ENCODE measurements around the gene KLHL9. TPM values are rescaled to one million over a fixed set of nuclear protein-coding genes. Genes with fewer than 3 reads are reported as not detected.

Gene KLHL9
- total and polyA plus RNA-seq, 2 of the 13 experiments (the other 11 are each of a cell fraction or from before 2014, with no cell fraction given): 8.7 to 17.7 TPM

GRCh38 chr9:21320465-21320864 is 14.7 kb downstream of the KLHL9 start:
- no peak for ATAC-seq
- no TSS peak for BruUV-seq (replicated peaks)
- Histone ChIP-seq H3K4me1 (ENCODE audit: insufficient read depth, low read length) (no peaks in the 10 kb centered on the region), H3K4me3 (replicated peaks in 1 of 3; ENCODE audit: insufficient read depth in 1 of 3, low read depth in 2 of 3, low read length in 3 of 3) (no peak overlapping the region), H3K27ac (ENCODE audit: extremely low read length, insufficient read depth, low read length) (no peak overlapping the region), H3K27me3 (ENCODE audit: control insufficient read depth in 1 of 2, insufficient read depth in 2 of 2, low read length in 2 of 2) (no peaks in the 10 kb centered on the region), H3K4me2 (ENCODE audit: low read depth, low read length) (no peak overlapping the region), H3K79me2 (ENCODE audit: insufficient read depth, low read length) (no peaks in the 10 kb centered on the region), H3K9ac (ENCODE audit: insufficient read depth, low read depth, low read length) (no peak overlapping the region), H2AFZ (ENCODE audit: low read length) (no peak overlapping the region), H3K36me3 (replicated peaks in 1 of 2; ENCODE audit: control insufficient read depth in 1 of 2, insufficient read depth in 2 of 2, low read length in 2 of 2) (peaks cover 0 to 11% of the 10 kb centered on the region in 2 experiments; a peak in 1 of 5 replicates), H3K9me3 (ENCODE audit: low read length) (no peaks in the 10 kb centered on the region), H4K20me1 (ENCODE audit: insufficient read depth, low read length) (no peaks in the 10 kb centered on the region)
- in situ Hi-C loops (cut with HindIII; ENCODE audit: extremely low pct_ligation_motif_present, low pct_unique_long_range_greater_than_20kb) (no loop called here), intact Hi-C loops (cut with micrococcal nuclease; ENCODE audit: unreplicated experiment) (no loop called here)
- POLR2A ChIA-PET: no interaction called here
- DNase-seq (ENCODE audit: low spot score): no peak
- FAIRE-seq: no peak
- 86% methylated on average over 2 of the region's 2 CpGs for WGBS (ENCODE audit: low lambda C conversion rate)
- TF ChIP-seq KLF12 (CRISPR knock-in tag; IDR thresholded peaks at IDR 0.05; ENCODE audit: borderline replicate concordance) (no peak), ZBTB7B (CRISPR knock-in tag; IDR thresholded peaks at IDR 0.05) (no peak), TEF (CRISPR knock-in tag; IDR thresholded peaks at IDR 0.05) (no peak), LCORL (IDR thresholded peaks at IDR 0.05) (no peak), LCORL (CRISPR knock-in tag; IDR thresholded peaks at IDR 0.05) (no peak), FOXJ3 (CRISPR knock-in tag; IDR thresholded peaks at IDR 0.05; ENCODE audit: borderline replicate concordance) (no peak), REXO4 (CRISPR knock-in tag; IDR thresholded peaks at IDR 0.05; ENCODE audit: borderline replicate concordance) (no peak)
- CTCF ChIA-PET (ENCODE audit: low intra/inter-chr PET ratio, low total read pairs): no interaction called here

Data from HepG2 (cell line).